BJ (cell line): ENCODE measurements around the gene CALML6. TPM values are rescaled to one million over a fixed set of nuclear protein-coding genes. Genes with fewer than 3 reads are reported as not detected.

ENCODE experiments used
- CTCF ChIA-PET: fragments of 350-600 bp; formaldehyde crosslinking; extraction: SDS; loops from one replicate; lab custom pipeline; 2021; ENCODE audit warnings: antibody characterized with exemption, inconsistent platforms; lab: Yijun Ruan, JAX
- POLR2A ChIA-PET: fragments of 300-600 bp; sonication (Branson Sonifier 250); formaldehyde crosslinking; extraction: SDS; loops from one replicate; lab custom pipeline; 2021; ENCODE audit warnings: antibody characterized with exemption; lab: Charles Lee
- DNase-seq: peaks from one replicate; pipeline ENCODE4 v3.0.0-alpha.2; 2011; ENCODE audit warnings: low read depth
- H3K27me3 ChIP-seq: 2 replicates; pipeline ENCODE4 v1.6.0; 2011; ENCODE audit warnings: low read length; ENCODE audit not compliant: control insufficient read depth, insufficient read depth
- H3K36me3 ChIP-seq: 2 replicates; pipeline ENCODE4 v1.5.1; 2011; ENCODE audit warnings: low read length; ENCODE audit not compliant: control insufficient read depth, insufficient read depth
- H3K4me3 ChIP-seq: 2 replicates; pipeline ENCODE4 v1.5.1; 2011; ENCODE audit warnings: low read depth, mild to moderate bottlenecking, control low read depth, low read length
- CTCF ChIP-seq: IDR thresholded peaks from 2 replicates; pipeline ENCODE4 v1.5.1; 2011; ENCODE audit warnings: low read depth, mild to moderate bottlenecking, control low read depth, inconsistent platforms, low read length, moderate library complexity; ENCODE audit not compliant: insufficient read depth
- polyA plus RNA-seq: library from polyadenylated mRNA; depleted of rRNA; stranded (reverse); fragments of >200 nt; gene quantifications from 2 replicates; pipeline ENCODE4 v1.2.3, GENCODE V29; 2011

The CALML6 gene
- polyA plus RNA-seq, 1 experiment, result 0.31 TPM

- POLR2A ChIA-PET, result no interaction called here
- CTCF ChIA-PET, result interaction anchor here (0.8 kb wide), 1 partner anchor 12 kb away, joined by 4 read pairs; no protein-coding TSS in a partner anchor
- no peak for DNase-seq
- no peak overlapping the region for H3K4me3 ChIP-seq
- no peaks in the 10 kb centered on the region for H3K27me3 ChIP-seq
- no peak for TF ChIP-seq CTCF
- H3K36me3 ChIP-seq, result peaks cover 8% of the 10 kb centered on the region
Observed at GRCh38 chr1:1874901-1875300, 40.2 kb upstream of the CALML6 start.

- no peak for DNase-seq
- ChIA-PET CTCF (interaction anchor here (1.4 kb wide), 1 partner anchor 12 kb away, joined by 6 read pairs; no protein-coding TSS in a partner anchor), POLR2A (no interaction called here)
- H3K36me3 ChIP-seq, result peaks cover 8% of the 10 kb centered on the region
- H3K4me3 ChIP-seq, result no peak overlapping the region
- H3K27me3 ChIP-seq, result no peaks in the 10 kb centered on the region
- no peak for TF ChIP-seq CTCF
Observed at GRCh38 chr1:1875932-1876331, 39.1 kb upstream of the CALML6 start.

- ChIA-PET POLR2A (no interaction called here), CTCF (interaction anchor here (1.4 kb wide), 1 partner anchor 13 kb away, joined by 6 read pairs; no protein-coding TSS in a partner anchor)
- no peak overlapping the region for H3K4me3 ChIP-seq
- TF ChIP-seq CTCF, result no peak
- DNase-seq, result no peak
- no peaks in the 10 kb centered on the region for H3K27me3 ChIP-seq
- peaks cover 8% of the 10 kb centered on the region for H3K36me3 ChIP-seq
Observed at GRCh38 chr1:1876335-1876930, 38.6 kb upstream of the CALML6 start.

- ChIA-PET POLR2A (no interaction called here), CTCF (interaction anchor here (1.0 kb wide), 1 partner anchor 11 kb away, joined by 3 read pairs; no protein-coding TSS in a partner anchor)
- Histone ChIP-seq H3K36me3 (peaks cover 5% of the 10 kb centered on the region), H3K4me3 (no peak overlapping the region), H3K27me3 (no peaks in the 10 kb centered on the region)
- DNase-seq, result no peak
- TF ChIP-seq CTCF, result no peak
Observed at GRCh38 chr1:1877865-1878436, 37.1 kb upstream of the CALML6 start.

GRCh38 chr1:1879942-1880341 lies 35.1 kb upstream of the CALML6 start:
- TF ChIP-seq CTCF, result no peak

More at GRCh38 chr1:1879942-1880341, 35.1 kb upstream of the CALML6 start:
- peaks cover 2% of the 10 kb centered on the region; the same call in 1 of the 2 replicates for H3K36me3 ChIP-seq
- ChIA-PET CTCF (interaction anchor here (0.7 kb wide), 1 partner anchor 10 kb away, joined by 3 read pairs; no protein-coding TSS in a partner anchor), POLR2A (no interaction called here)
- H3K27me3 ChIP-seq, result no peaks in the 10 kb centered on the region
- H3K4me3 ChIP-seq, result no peak overlapping the region
- no peak for DNase-seq
